SK-N-MC (cell line): ENCODE results near the gene SLC38A10.
A peak's percentile ranks its signal among the peaks of the same experiment; 100 is the strongest.

Source experiments
- DNase-seq: peaks from one replicate; pipeline ENCODE4 v3.0.0-alpha.2; 2011; ENCODE audit warnings: low read depth, low spot score
- H3K27ac ChIP-seq: fragments of 200-600 bp; sonication (generic); 2 replicates; pipeline ENCODE4 v1.5.1; 2016; ENCODE audit warnings: mixed run types
- H3K36me3 ChIP-seq: fragments of 200-600 bp; sonication (generic); 2 replicates; pipeline ENCODE4 v1.6.1; 2017; ENCODE audit warnings: antibody characterized with exemption, low read length, mixed read lengths; ENCODE audit not compliant: insufficient read depth
- H3K4me3 ChIP-seq: fragments of 200-600 bp; sonication (generic); 2 replicates; pipeline ENCODE4 v1.5.1; 2016
- H3K9ac ChIP-seq: fragments of 200-600 bp; sonication (generic); 2 replicates; pipeline ENCODE4 v1.8.0; 2017; ENCODE audit warnings: mixed run types, mixed read lengths; ENCODE audit not compliant: insufficient read length
- H3K9me3 ChIP-seq: fragments of 200-600 bp; sonication (generic); 2 replicates; pipeline ENCODE4 v1.6.1; 2017; ENCODE audit warnings: low read depth, mild to moderate bottlenecking, antibody characterized with exemption, low read length, moderate library complexity, mixed read lengths
- EZH2 ChIP-seq: fragments of 200-600 bp; sonication (generic); IDR thresholded peaks from one replicate; pipeline ENCODE4 v1.6.1; 2017; ENCODE audit warnings: antibody characterized with exemption
- FOXP2 ChIP-seq: optimal IDR thresholded peaks from 2 replicates; pipeline ENCODE3; 2011; ENCODE audit warnings: mild to moderate bottlenecking, moderate library complexity; ENCODE audit not compliant: insufficient read depth; ENCODE audit errors: extremely low read length, control extremely low read depth
- POLR2AphosphoS5 ChIP-seq: IDR thresholded peaks from 2 replicates; pipeline ENCODE4 v1.6.1; 2012; ENCODE audit warnings: mild to moderate bottlenecking, low read depth, low read length, borderline replicate concordance

SLC38A10 gene

DNA sequence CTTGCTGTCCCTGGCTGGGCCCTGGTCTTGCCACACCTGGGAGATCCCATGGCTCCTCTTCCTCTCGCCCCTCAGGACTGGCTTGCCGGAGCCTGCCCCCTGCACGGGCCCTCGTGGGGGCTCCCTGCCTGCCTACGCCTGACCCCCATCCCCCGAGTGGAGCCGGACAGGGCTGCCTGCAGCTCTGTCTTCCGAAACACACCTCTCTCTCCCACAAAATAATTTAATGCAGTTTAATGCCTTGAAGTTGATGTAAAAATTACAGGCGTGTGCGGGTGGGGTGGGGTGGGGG is 22.4 kb upstream of the SLC38A10 start:
- Histone ChIP-seq H3K4me3 (no peak overlapping the region), H3K36me3 (no peaks in the 10 kb centered on the region), H3K9ac (no peak overlapping the region), H3K27ac (0 out of 2 replicates have a peak overlapping the region, but pooled peaks have one; percentile 42), H3K9me3 (no peaks in the 10 kb centered on the region)
- TF ChIP-seq FOXP2 (no peak), EZH2 (no peak)
- DNase-seq: no peak

GRCh38 chr17:81315885-81316391 is 20.8 kb upstream of the SLC38A10 start:
- no peak for DNase-seq
- Histone ChIP-seq H3K27ac (no peak overlapping the region), H3K4me3 (no peak overlapping the region), H3K9ac (no peak overlapping the region), H3K9me3 (no peaks in the 10 kb centered on the region), H3K36me3 (no peaks in the 10 kb centered on the region)
- TF ChIP-seq POLR2AphosphoS5 (no peak), EZH2 (no peak), FOXP2 (no peak)

DNA sequence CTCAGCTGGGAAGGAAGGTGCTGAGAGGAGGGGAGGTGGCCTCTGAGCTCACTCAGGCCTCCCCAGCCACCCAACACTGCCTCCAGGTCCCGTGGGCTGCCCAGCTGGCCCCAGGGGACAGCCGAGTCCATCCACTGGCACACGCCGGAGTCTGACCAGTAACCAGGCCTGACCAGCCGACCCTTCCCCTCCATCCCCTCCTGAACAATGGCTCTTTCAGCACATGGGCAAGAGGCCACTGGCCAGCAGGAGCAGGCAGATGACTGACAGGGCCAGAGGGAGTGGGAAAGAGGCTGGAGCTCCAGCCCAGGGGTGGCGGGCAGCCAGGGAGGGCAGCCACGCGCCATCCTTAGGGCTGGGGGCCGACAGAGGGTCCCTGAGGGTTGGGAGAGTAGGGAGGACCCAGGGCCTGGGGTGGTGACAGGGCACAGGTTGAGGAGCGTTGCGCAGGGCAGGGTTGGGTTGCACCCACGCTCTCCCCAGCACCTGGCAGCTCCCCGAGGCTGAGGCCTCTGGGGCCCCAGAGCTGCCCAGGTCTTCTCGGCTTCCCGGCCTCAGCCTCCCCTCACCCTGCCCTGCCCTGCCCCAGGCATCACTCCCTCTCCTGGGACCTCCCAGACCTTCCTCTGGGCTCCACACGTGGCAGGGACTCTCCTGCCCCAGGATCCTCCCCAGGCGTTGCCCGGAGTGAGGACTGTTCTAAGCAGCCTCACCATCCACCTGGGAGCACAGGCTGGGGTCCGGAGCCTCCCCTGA is 20.2 kb upstream of the SLC38A10 start:
- TF ChIP-seq POLR2AphosphoS5 (no peak), FOXP2 (no peak), EZH2 (no peak)
- no peak overlapping the region for H3K9ac ChIP-seq
- no peaks in the 10 kb centered on the region for H3K9me3 ChIP-seq
- no peaks in the 10 kb centered on the region for H3K36me3 ChIP-seq
- no peak overlapping the region for H3K27ac ChIP-seq
- H3K4me3 ChIP-seq: no peak overlapping the region
- DNase-seq: no peak

GRCh38 chr17:81314398-81315081 is 19.4 kb upstream of the SLC38A10 start:
- no peak overlapping the region for H3K9ac ChIP-seq
- TF ChIP-seq POLR2AphosphoS5: no peak
- TF ChIP-seq FOXP2: no peak
- TF ChIP-seq EZH2: no peak
- no peaks in the 10 kb centered on the region for H3K36me3 ChIP-seq
- H3K4me3 ChIP-seq: no peak overlapping the region
- no peak for DNase-seq
- H3K9me3 ChIP-seq: no peaks in the 10 kb centered on the region
- no peak overlapping the region for H3K27ac ChIP-seq

GRCh38 chr17:81313776-81314397 is 18.8 kb upstream of the SLC38A10 start:
- no peaks in the 10 kb centered on the region for H3K36me3 ChIP-seq
- DNase-seq: no peak
- no peak overlapping the region for H3K9ac ChIP-seq
- TF ChIP-seq EZH2 (no peak), FOXP2 (no peak), POLR2AphosphoS5 (no peak)
- H3K27ac ChIP-seq: no peak overlapping the region
- no peak overlapping the region for H3K4me3 ChIP-seq
- H3K9me3 ChIP-seq: no peaks in the 10 kb centered on the region

GRCh38 chr17:81312624-81313325 is 17.7 kb upstream of the SLC38A10 start:
- no peak for DNase-seq
- no peak overlapping the region for H3K27ac ChIP-seq
- no peaks in the 10 kb centered on the region for H3K9me3 ChIP-seq
- H3K9ac ChIP-seq: no peak overlapping the region
- TF ChIP-seq EZH2: no peak
- no peak for TF ChIP-seq FOXP2
- TF ChIP-seq POLR2AphosphoS5: no peak
- no peak overlapping the region for H3K4me3 ChIP-seq
- H3K36me3 ChIP-seq: no peaks in the 10 kb centered on the region

DNA sequence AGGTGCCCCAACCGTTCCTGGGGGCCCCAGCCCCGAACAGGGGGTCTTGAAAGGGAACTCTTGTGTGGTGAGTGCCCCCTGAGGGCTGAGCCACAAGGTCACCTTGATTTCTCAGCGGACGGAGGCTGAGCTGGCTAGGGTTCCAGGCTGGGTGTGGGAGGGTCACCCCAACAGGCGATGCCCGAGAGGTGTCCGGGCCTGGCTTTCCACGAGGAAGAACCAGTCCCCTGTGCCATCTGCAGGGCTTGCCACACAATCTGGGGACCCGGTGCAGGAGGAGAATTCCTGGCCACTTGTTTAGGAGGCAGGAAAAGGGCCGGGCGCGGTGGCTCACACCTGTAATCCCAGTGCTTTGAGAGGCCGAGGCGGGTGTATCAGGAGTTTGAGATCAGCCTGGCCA is 16.8 kb upstream of the SLC38A10 start:
- Histone ChIP-seq H3K36me3 (no peaks in the 10 kb centered on the region), H3K27ac (no peak overlapping the region), H3K9me3 (no peaks in the 10 kb centered on the region), H3K4me3 (no peak overlapping the region), H3K9ac (no peak overlapping the region)
- TF ChIP-seq POLR2AphosphoS5 (no peak), FOXP2 (no peak), EZH2 (no peak)
- no peak for DNase-seq

DNA sequence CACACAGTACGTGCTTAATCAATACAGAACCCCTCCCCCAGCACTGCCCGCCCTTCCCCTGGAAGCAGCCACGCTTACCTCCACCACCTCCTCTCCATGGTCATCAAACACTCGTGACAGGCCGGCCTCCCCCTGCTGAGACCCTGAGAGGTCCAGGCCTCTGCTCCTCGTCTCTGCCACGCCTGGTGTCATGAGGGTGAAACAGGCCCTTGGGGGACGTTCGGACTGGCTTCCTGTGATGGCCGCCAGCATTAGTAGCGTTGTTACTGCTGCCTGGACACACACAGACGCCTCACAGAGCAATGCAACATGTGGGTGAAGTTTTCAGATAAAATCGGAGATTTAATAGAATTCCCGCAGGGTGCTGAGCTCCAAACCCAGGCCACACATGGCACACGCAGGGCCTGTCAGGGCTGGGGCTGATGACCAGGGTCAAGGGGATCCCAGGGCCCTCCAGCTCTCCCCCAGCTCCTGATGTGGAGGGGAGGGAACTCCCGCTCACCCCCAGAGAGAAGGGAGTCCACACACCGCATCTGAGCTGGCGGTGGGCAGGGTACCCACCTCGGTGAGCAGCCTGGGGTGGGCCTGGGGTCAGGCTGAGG is 15.9 kb upstream of the SLC38A10 start:
- Histone ChIP-seq H3K27ac (no peak overlapping the region), H3K9ac (no peak overlapping the region), H3K9me3 (no peaks in the 10 kb centered on the region), H3K36me3 (no peaks in the 10 kb centered on the region), H3K4me3 (no peak overlapping the region)
- no peak for DNase-seq
- TF ChIP-seq EZH2: no peak
- no peak for TF ChIP-seq FOXP2
